Gastrocnemius medialis (tissue), 4 donors: Measurements from ENCODE around the gene VASP. TPM values are rescaled to one million over a fixed set of nuclear protein-coding genes. Genes with fewer than 3 reads are reported as not detected.

Experiments used
- ATAC-seq, 2 donors: fragments of 150-250 bp; one replicate each; pipeline ENCODE4 v1.9.1; 2016
- DNase-seq, 2 donors: peaks; one replicate each; pipeline ENCODE4 v3.0.0-alpha.2; 2019
- H3K27ac ChIP-seq, 4 donors: fragments of 200-600 bp; sonication (generic); 1 replicate in 1 of 4; 2 replicates in 3 of 4; pipeline ENCODE4 v1.5.1; 2016 to 2018; ENCODE audit warnings: mild to moderate bottlenecking in 2 of 4, moderate library complexity in 1 of 4
- H3K27me3 ChIP-seq, 3 donors: fragments of 200-600 bp; sonication (generic) in 2 of 3; 1 replicate in 1 of 3; 2 replicates in 2 of 3; pipeline versions ENCODE4 v1.5.1 to v1.6.0; 2016 to 2019; ENCODE audit warnings: mild to moderate bottlenecking in 1 of 3, moderate library complexity in 1 of 3
- H3K36me3 ChIP-seq, 2 donors: fragments of 200-600 bp; sonication (generic) in 1 of 2; one replicate each; pipeline ENCODE4 v1.5.1; 2017 to 2018
- H3K4me1 ChIP-seq, 2 donors: fragments of 200-600 bp; sonication (generic) in 1 of 2; one replicate each; pipeline ENCODE4 v1.5.1; 2016 to 2017; ENCODE audit warnings: mild to moderate bottlenecking in 2 of 2
- H3K4me3 ChIP-seq, 4 donors: fragments of 200-600 bp; sonication (generic) in 3 of 4; 1 replicate in 1 of 4; 2 replicates in 3 of 4; pipeline ENCODE4 v1.5.1; 2016 to 2019; ENCODE audit warnings: mild to moderate bottlenecking in 2 of 4
- H3K9me3 ChIP-seq, 3 donors: fragments of 200-600 bp; sonication (generic) in 2 of 3; 1 replicate in 1 of 3; 2 replicates in 2 of 3; pipeline ENCODE4 v1.5.1; 2016 to 2019
- CTCF ChIP-seq, 5 experiments: fragments of 450-650 bp in 3 of 5; fragments of 200-600 bp in 2 of 5; sonication (generic) in 2 of 5; IDR thresholded peaks in 4 of 5; conservative IDR thresholded peaks in 1 of 5; 1 replicate in 4 of 5; 2 replicates in 1 of 5; pipeline ENCODE4 v1.5.1; 2016 to 2019; ENCODE audit warnings: antibody characterized with exemption in 5 of 5, mild to moderate bottlenecking in 3 of 5, moderate library complexity in 3 of 5
- POLR2A ChIP-seq, 2 donors: fragments of 450-650 bp; IDR thresholded peaks; one replicate each; pipeline ENCODE4 v1.6.1; 2017; ENCODE audit warnings: antibody characterized with exemption in 2 of 2, mild to moderate bottlenecking in 2 of 2, moderate library complexity in 2 of 2
- in situ Hi-C, 4 donors: fragments of 200-750 bp; cut with MboI; loops; one replicate each; pipeline versions ENCODE4 v1.15.0 to v1.8.0; 2017; ENCODE audit warnings: low sequenced_read_pairs in 4 of 4
- intact Hi-C: fragments of 100-400 bp; cut with DNase I; formaldehyde crosslinking; loops from one replicate; pipeline ENCODE4 v1.15.1; 2023; ENCODE audit warnings: low total_unique reads
- total RNA-seq, 4 donors: library from RNA; depleted of rRNA; stranded (reverse); fragments of >200 nt; gene quantifications; one replicate each; pipeline versions ENCODE4 v1.1.0 to v1.2.3, GENCODE V29; 2016

VASP gene
- total RNA-seq, 4 donors from 2014 or later = 10.2 to 18.2 (median 16.4) TPM

- no peaks in the 10 kb centered on the region for H3K27me3 ChIP-seq
- no peaks in the 10 kb centered on the region for H3K36me3 ChIP-seq
- H3K4me1 ChIP-seq = peaks cover 14 to 23% of the 10 kb centered on the region in 2 donors
- peak overlapping the region; percentile 84 to 91 (median 88) for H3K4me3 ChIP-seq
- ATAC-seq (peak; percentile 80 to 82), DNase-seq (peak; percentile 92 to 93)
- intact Hi-C loops = loop anchor here (2.0 kb wide), 1 partner anchor 210 kb away; no protein-coding TSS in a partner anchor
- peak overlapping the region; percentile 90 to 96 (median 94) for H3K27ac ChIP-seq
- H3K9me3 ChIP-seq = no peaks in the 10 kb centered on the region
- peak; percentile 93 for TF ChIP-seq POLR2A (IDR thresholded peaks at IDR 0.05)
- peak in 3 of 5 experiments; percentile 22 to 57 (median 55) for TF ChIP-seq CTCF (IDR thresholded peaks at IDR 0.05 in 4 of 5, conservative IDR thresholded peaks at IDR 0.05 in 1 of 5)
- in situ Hi-C loops = no loop called here
Measured at GRCh38 chr19:45506246-45506988, 862 bp upstream of the VASP start.

GRCh38 chr19:45507872-45508416, 665 bp downstream of the VASP start:
- peaks cover 23 to 24% of the 10 kb centered on the region in 2 donors for H3K4me1 ChIP-seq
- in situ Hi-C loops (no loop called here), intact Hi-C loops (loop anchor here (2.0 kb wide), 1 partner anchor 209 kb away; no protein-coding TSS in a partner anchor)
- no peaks in the 10 kb centered on the region for H3K27me3 ChIP-seq
- H3K4me3 ChIP-seq = peak overlapping the region; percentile 84 to 91 (median 88)
- DNase-seq (no peak), ATAC-seq (no peak)
- H3K9me3 ChIP-seq = no peaks in the 10 kb centered on the region
- peak overlapping the region; percentile 90 to 96 (median 94) for H3K27ac ChIP-seq
- no peak for TF ChIP-seq CTCF (IDR thresholded peaks at IDR 0.05 in 4 of 5, conservative IDR thresholded peaks at IDR 0.05 in 1 of 5)
- no peak for TF ChIP-seq POLR2A (IDR thresholded peaks at IDR 0.05)
- no peaks in the 10 kb centered on the region for H3K36me3 ChIP-seq

- Histone ChIP-seq H3K27me3 (no peaks in the 10 kb centered on the region), H3K4me1 (peaks cover 23 to 29% of the 10 kb centered on the region in 2 donors), H3K27ac (peak overlapping the region; percentile 90 to 96 (median 94)), H3K4me3 (peak overlapping the region; percentile 84 to 91 (median 88)), H3K9me3 (no peaks in the 10 kb centered on the region), H3K36me3 (no peaks in the 10 kb centered on the region)
- TF ChIP-seq POLR2A (IDR thresholded peaks at IDR 0.05) = no peak
- TF ChIP-seq CTCF (IDR thresholded peaks at IDR 0.05 in 4 of 5, conservative IDR thresholded peaks at IDR 0.05 in 1 of 5) = no peak
- DNase-seq = no peak
- ATAC-seq = no peak
- in situ Hi-C loops (no loop called here), intact Hi-C loops (no loop called here)
Measured at GRCh38 chr19:45508417-45508860, 1.2 kb downstream of the VASP start.

- Histone ChIP-seq H3K9me3 (no peaks in the 10 kb centered on the region), H3K36me3 (no peaks in the 10 kb centered on the region), H3K27ac (peak overlapping the region; percentile 90 to 96 (median 94)), H3K4me3 (peak overlapping the region; percentile 84 to 91 (median 88)), H3K27me3 (no peaks in the 10 kb centered on the region), H3K4me1 (peaks cover 23 to 35% of the 10 kb centered on the region in 2 donors)
- intact Hi-C loops (no loop called here), in situ Hi-C loops (no loop called here)
- ATAC-seq = no peak
- DNase-seq = peak; percentile 43 to 61
- peak; percentile 29 to 33 for TF ChIP-seq POLR2A (IDR thresholded peaks at IDR 0.05)
- TF ChIP-seq CTCF (IDR thresholded peaks at IDR 0.05 in 4 of 5, conservative IDR thresholded peaks at IDR 0.05 in 1 of 5) = peak in 2 of 5 experiments; percentile 20 to 24
Measured at GRCh38 chr19:45508861-45509691, 1.8 kb downstream of the VASP start.
